HepG2 (cell line): Measurements from ENCODE around the gene THOC7.

ENCODE experiments used
- CTCF ChIP-seq: sonication (generic); formaldehyde crosslinking; IDR thresholded peaks from 2 replicates; pipeline ENCODE4 v1.5.0; 2020; ENCODE audit warnings: mild to moderate bottlenecking, missing genetic modification reagents, moderate library complexity
- ERF ChIP-seq: IDR thresholded peaks from 2 replicates; pipeline ENCODE4 v1.6.1; 2018; ENCODE audit warnings: missing biosample characterization, missing genetic modification reagents
- GZF1 ChIP-seq: sonication (generic); formaldehyde crosslinking; IDR thresholded peaks from 2 replicates; pipeline ENCODE4 v1.5.1; 2020; ENCODE audit warnings: mild to moderate bottlenecking, missing genetic modification reagents
- HDAC2 ChIP-seq: sonication (generic); formaldehyde crosslinking; IDR thresholded peaks from 2 replicates; pipeline ENCODE4 v1.4.0; 2020; ENCODE audit warnings: missing genetic modification reagents
- KLF16 ChIP-seq, 2 experiments: sonication (generic) in 1 of 2; formaldehyde crosslinking in 1 of 2; IDR thresholded peaks; 2 replicates each; pipeline versions ENCODE4 v1.6.1 to v1.8.0; 2016 to 2023; ENCODE audit warnings: missing genetic modification reagents in 2 of 2, missing compliant biosample characterization in 1 of 2
- MED1 ChIP-seq: sonication (generic); formaldehyde crosslinking; IDR thresholded peaks from 2 replicates; pipeline ENCODE4 v1.4.0; 2020; ENCODE audit warnings: missing genetic modification reagents
- PCBP2 ChIP-seq: fragments of 200-400 bp; formaldehyde crosslinking; optimal IDR thresholded peaks from 2 replicates; pipeline ENCODE3; 2018; ENCODE audit warnings: low read length, low read depth; ENCODE audit not compliant: poor library complexity, severe bottlenecking
- STAT6 ChIP-seq: sonication (generic); formaldehyde crosslinking; IDR thresholded peaks from 2 replicates; pipeline ENCODE4 v1.4.0; 2020; ENCODE audit warnings: missing genetic modification reagents, mild to moderate bottlenecking, borderline replicate concordance
- THAP11 ChIP-seq: IDR thresholded peaks from 2 replicates; pipeline ENCODE4 v1.6.1; 2016; ENCODE audit warnings: missing biosample characterization, missing genetic modification reagents
- ZBTB7A ChIP-seq: sonication (generic); formaldehyde crosslinking; IDR thresholded peaks from 2 replicates; pipeline ENCODE4 v1.8.0; 2022; ENCODE audit warnings: mild to moderate bottlenecking, missing genetic modification reagents
- ZC3H13 ChIP-seq: sonication (generic); formaldehyde crosslinking; IDR thresholded peaks from 2 replicates; pipeline ENCODE4 v1.8.1; 2023; ENCODE audit warnings: mild to moderate bottlenecking, missing genetic modification reagents, moderate library complexity
- ZNF124 ChIP-seq: sonication (generic); formaldehyde crosslinking; IDR thresholded peaks from 2 replicates; pipeline ENCODE4 v1.4.0; 2020; ENCODE audit warnings: missing genetic modification reagents

GRCh38 chr3:63908081-63908736 lies 44.6 kb upstream of the THOC7 start:
- TF ChIP-seq CTCF (CRISPR knock-in tag) (no peak), GZF1 (CRISPR knock-in tag) (no peak), PCBP2 (no peak), MED1 (CRISPR knock-in tag) (no peak), THAP11 (CRISPR knock-in tag) (no peak), ZNF124 (CRISPR knock-in tag) (no peak), ZBTB7A (no peak), ZC3H13 (CRISPR knock-in tag) (no peak), HDAC2 (CRISPR knock-in tag) (no peak), STAT6 (CRISPR knock-in tag) (no peak), ERF (no peak), KLF16 (CRISPR knock-in tag; IDR thresholded peaks at IDR 0.05) (no peak)
